Calu3 (cell line): Measurements from ENCODE around the gene GTF3C4. TPM values are rescaled to one million over a fixed set of nuclear protein-coding genes. Genes with fewer than 3 reads are reported as not detected.

Experiments used
- BruUV-seq: library from RNA; stranded (reverse); fragments of 400-500 nt; replicated peaks from 2 replicates; lab custom pipeline; 2021; lab: Mats Ljungman, UMichigan
- CTCF ChIA-PET: fragments of 300-600 bp; sonication (Branson Sonifier 250); formaldehyde crosslinking; loops from one replicate; lab custom pipeline; 2022; ENCODE audit warnings: antibody characterized with exemption; lab: Charles Lee
- DNase-seq: peaks from one replicate; pipeline ENCODE4 v3.0.0; 2022
- H3K27ac Mint-ChIP-seq: one replicate; pipeline ENCODE4 v1.8.0; 2022; ENCODE audit warnings: mixed read lengths; ENCODE audit not compliant: unreplicated experiment
- H3K27me3 Mint-ChIP-seq: one replicate; pipeline ENCODE4 v1.8.0; 2022; ENCODE audit warnings: mixed read lengths; ENCODE audit not compliant: unreplicated experiment
- H3K36me3 Mint-ChIP-seq: one replicate; pipeline ENCODE4 v1.8.0; 2022; ENCODE audit warnings: mild to moderate bottlenecking, moderate library complexity, mixed read lengths; ENCODE audit not compliant: insufficient read depth, unreplicated experiment
- H3K4me1 Mint-ChIP-seq: one replicate; pipeline ENCODE4 v1.8.0; 2022; ENCODE audit warnings: mild to moderate bottlenecking, low read depth, mixed read lengths; ENCODE audit not compliant: unreplicated experiment
- H3K4me3 Mint-ChIP-seq: one replicate; pipeline ENCODE4 v1.8.0; 2022; ENCODE audit warnings: mild to moderate bottlenecking, low read depth, moderate library complexity, mixed read lengths; ENCODE audit not compliant: unreplicated experiment
- H3K9me3 Mint-ChIP-seq: one replicate; pipeline ENCODE4 v1.8.0; 2022; ENCODE audit warnings: low read depth, mixed read lengths; ENCODE audit not compliant: unreplicated experiment
- intact Hi-C: fragments of 100-400 bp; cut with micrococcal nuclease; formaldehyde crosslinking; loops from one replicate; pipeline ENCODE4 v1.10.0; 2022; ENCODE audit not compliant: unreplicated experiment
- total RNA-seq: library from RNA; stranded (reverse); gene quantifications from 2 replicates; pipeline ENCODE4 v1.2.3, GENCODE V29; 2022
- TF ChIP-seq, protein P1 (sequence below): fragments of 200-600 bp; IDR thresholded peaks from one replicate; pipeline ENCODE4 v1.8.0; 2022; ENCODE audit warnings: antibody characterized with exemption; ENCODE audit not compliant: unreplicated experiment

Gene GTF3C4
- total RNA-seq, 1 experiment from 2014 or later = 16.1 TPM

DNA sequence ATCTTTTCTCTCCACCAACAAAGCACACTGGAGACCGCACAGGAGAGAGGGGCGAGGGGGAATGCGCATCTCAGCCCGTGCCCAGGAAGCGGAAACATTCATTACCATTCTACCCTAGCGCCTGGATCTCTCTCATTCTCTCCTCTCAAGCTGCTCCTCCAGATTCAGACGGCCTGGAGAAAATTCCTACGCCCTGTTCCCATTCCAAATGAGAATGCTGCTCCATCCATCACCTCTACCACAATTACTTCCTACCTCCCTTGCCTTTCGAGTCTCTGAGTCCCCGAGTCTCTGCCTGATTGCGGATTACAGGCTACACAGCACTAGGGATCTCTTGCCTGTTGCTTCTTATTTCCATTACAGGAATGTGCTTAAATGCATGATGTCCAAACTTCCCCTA, 7.1 kb upstream of the GTF3C4 start:
- no TSS peak for BruUV-seq
- no peak for DNase-seq
- Mint-ChIP-seq H3K27ac (no peak overlapping the region), H3K27me3 (no peaks in the 10 kb centered on the region), H3K4me3 (no peak overlapping the region), H3K4me1 (peaks cover 6% of the 10 kb centered on the region), H3K9me3 (no peaks in the 10 kb centered on the region), H3K36me3 (peaks cover 10% of the 10 kb centered on the region)
- CTCF ChIA-PET = no interaction called here
- intact Hi-C loops = no loop called here
- TF ChIP-seq, protein P1, sequence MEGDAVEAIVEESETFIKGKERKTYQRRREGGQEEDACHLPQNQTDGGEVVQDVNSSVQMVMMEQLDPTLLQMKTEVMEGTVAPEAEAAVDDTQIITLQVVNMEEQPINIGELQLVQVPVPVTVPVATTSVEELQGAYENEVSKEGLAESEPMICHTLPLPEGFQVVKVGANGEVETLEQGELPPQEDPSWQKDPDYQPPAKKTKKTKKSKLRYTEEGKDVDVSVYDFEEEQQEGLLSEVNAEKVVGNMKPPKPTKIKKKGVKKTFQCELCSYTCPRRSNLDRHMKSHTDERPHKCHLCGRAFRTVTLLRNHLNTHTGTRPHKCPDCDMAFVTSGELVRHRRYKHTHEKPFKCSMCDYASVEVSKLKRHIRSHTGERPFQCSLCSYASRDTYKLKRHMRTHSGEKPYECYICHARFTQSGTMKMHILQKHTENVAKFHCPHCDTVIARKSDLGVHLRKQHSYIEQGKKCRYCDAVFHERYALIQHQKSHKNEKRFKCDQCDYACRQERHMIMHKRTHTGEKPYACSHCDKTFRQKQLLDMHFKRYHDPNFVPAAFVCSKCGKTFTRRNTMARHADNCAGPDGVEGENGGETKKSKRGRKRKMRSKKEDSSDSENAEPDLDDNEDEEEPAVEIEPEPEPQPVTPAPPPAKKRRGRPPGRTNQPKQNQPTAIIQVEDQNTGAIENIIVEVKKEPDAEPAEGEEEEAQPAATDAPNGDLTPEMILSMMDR = no peak

DNA sequence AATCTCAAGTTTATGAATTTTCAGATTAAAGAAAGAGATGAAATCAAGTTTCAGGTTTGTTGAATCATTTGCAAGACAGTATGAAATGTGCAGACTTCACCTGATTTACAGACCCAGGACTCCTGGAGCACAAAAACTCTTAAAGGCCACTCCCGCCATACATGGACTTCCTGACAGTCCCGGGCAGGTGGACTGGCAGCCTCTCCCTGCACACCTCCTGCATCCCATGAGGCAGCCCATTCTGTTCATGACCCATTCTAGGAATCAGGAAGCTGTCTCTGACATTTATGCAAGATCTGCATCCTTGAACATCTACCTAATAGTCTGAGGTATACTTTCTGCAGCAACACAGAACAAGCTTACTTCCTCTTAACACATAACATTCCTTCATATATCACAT, 6.4 kb upstream of the GTF3C4 start:
- H3K27ac Mint-ChIP-seq = no peak overlapping the region
- DNase-seq = no peak
- H3K4me1 Mint-ChIP-seq = peaks cover 9% of the 10 kb centered on the region
- H3K9me3 Mint-ChIP-seq = no peaks in the 10 kb centered on the region
- H3K27me3 Mint-ChIP-seq = no peaks in the 10 kb centered on the region
- CTCF ChIA-PET = no interaction called here
- intact Hi-C loops = no loop called here
- peaks cover 10% of the 10 kb centered on the region for H3K36me3 Mint-ChIP-seq
- H3K4me3 Mint-ChIP-seq = no peak overlapping the region
- TF ChIP-seq, protein P1 = no peak
- no TSS peak for BruUV-seq

DNA sequence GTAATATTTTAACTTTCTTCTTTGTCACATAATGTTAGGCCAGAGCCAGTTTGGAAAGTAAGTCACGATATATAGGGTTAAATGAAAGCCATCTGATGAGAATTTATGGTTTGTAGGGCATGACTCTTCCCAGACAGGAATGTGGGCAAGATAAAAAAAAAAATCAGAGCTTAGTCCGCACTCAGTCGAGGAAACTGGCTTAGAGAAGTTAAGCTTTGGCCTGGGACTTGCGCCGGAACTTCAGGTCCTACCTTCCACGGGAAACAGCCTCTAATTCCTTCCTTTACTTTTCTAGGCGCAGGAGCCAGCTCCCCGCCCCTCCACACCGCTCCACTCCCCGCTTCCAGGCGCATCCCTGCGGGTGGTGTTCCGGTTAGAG, 956 bp upstream of the GTF3C4 start:
- TF ChIP-seq, protein P1 = no peak
- intact Hi-C loops = no loop called here
- CTCF ChIA-PET = interaction anchor here (0.6 to 1.4 kb wide), 3 partner anchors 30 to 333 kb away, joined by 3 to 8 read pairs (median 4); no protein-coding TSS in a partner anchor
- Mint-ChIP-seq H3K9me3 (no peaks in the 10 kb centered on the region), H3K36me3 (peaks cover 37% of the 10 kb centered on the region), H3K4me1 (peaks cover 29% of the 10 kb centered on the region), H3K27me3 (no peaks in the 10 kb centered on the region), H3K27ac (peak overlapping the region; percentile 72), H3K4me3 (peak overlapping the region; percentile 94)
- DNase-seq = peak; percentile 43
- BruUV-seq = TSS peak; percentile 61

DNA sequence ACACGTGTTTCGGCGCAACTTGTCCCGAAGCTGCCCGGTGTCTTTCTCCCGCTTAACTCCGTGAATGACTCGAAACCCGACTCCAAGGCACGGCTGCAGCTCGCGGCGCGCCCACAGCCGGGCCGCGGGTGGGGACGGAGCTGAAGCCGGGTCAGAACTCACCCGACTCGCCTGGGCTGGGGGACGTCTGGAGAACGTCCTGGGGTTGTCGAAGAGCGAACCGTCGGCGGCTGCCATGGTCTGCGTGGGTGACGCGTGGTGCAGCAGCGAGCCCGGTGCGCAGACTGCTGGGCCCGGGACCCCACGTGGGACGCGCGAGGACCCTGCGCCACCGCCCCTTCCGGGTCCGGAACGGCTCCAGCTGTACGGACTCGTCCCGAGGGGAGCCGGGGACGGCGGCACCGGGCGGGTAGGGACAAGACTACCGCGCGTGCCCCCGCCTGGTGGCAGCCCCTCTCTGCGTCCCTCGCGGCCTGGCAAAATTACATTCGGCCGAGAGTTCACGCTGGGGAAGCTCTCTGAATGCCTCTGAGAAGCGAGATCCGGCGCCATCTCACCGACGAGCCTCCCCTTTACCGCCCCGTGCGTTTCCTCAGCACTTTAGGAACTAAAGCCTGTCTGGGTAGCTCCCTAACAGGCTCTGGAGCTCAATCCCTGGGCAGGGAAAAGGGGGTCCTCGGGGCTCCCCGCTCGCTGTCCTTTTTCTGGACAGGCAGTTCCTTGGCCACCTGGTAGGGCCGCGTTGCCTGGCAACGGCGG, 387 bp upstream of the GTF3C4 start, which contains the start of gene DDX31:
DDX31 (minus strand) TSS at position 286 of the 759 bp plus-strand sequence; CDS start at position 237, 49 bp downstream.
- CTCF ChIA-PET = interaction anchor here (0.6 to 1.6 kb wide), 5 partner anchors 12 to 333 kb away, joined by 3 to 8 read pairs (median 4); no protein-coding TSS in a partner anchor
- Mint-ChIP-seq H3K27ac (peak within 1 kb of the TSS; percentile 72), H3K4me3 (peak within 1 kb of the TSS; percentile 94), H3K4me1 (peaks cover 29% of the 10 kb centered on the region), H3K9me3 (no peaks in the 10 kb centered on the region), H3K36me3 (peaks cover 37% of the 10 kb centered on the region), H3K27me3 (no peaks in the 10 kb centered on the region)
- DNase-seq = peak; percentile 82
- intact Hi-C loops = no loop called here
- TF ChIP-seq, protein P1 = no peak
- no TSS peak for BruUV-seq
